ENCODE results near the gene MEIS2.

The MEIS2 gene

DNA sequence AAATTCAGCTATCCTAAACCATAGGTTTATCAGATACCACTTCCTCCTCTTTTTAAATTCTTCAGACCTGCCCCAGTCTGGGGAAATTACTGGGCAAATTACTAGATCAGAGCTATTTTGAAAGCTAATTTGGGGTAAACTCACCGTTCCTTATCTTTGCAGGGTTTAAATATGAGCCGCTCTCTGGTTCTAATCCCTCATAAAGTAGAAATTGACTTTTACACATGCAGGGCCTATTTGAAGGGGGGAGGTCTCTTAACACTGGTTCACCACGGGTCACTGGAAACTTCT lies 11.0 kb upstream of the MEIS2 start:
- Histone ChIP-seq H3K27me3 (ENCODE audit: insufficient read depth, low read length) (no peaks in the 10 kb centered on the region), H3K4me2 (ENCODE audit: low read length) (no peak overlapping the region)

GRCh38 chr15:37109872-37110572 lies 9.7 kb upstream of the MEIS2 start:
- H3F3A ChIP-seq (ENCODE audit: insufficient read depth, low read length): no peaks in the 10 kb centered on the region
- H3K9me3 ChIP-seq (ENCODE audit: low read length): no peaks in the 10 kb centered on the region
- H3K4me2 ChIP-seq (ENCODE audit: low read length): peak overlapping the region; percentile 60
- H3K79me2 ChIP-seq (ENCODE audit: insufficient read depth, low read length): no peaks in the 10 kb centered on the region
- no peaks in the 10 kb centered on the region for H3K9me2 ChIP-seq (ENCODE audit: low read depth, low read length)
- no peaks in the 10 kb centered on the region for H3K27me3 ChIP-seq (ENCODE audit: insufficient read depth, low read length)
- no peaks in the 10 kb centered on the region for H3K36me3 ChIP-seq (ENCODE audit: insufficient read depth, low read length)
- TF ChIP-seq CTCF (IDR thresholded peaks at IDR 0.05; ENCODE audit: low read length) (no peak), EZH2 (IDR thresholded peaks at IDR 0.05; ENCODE audit: borderline replicate concordance, low read length) (no peak)
- H3K9ac ChIP-seq (ENCODE audit: low read length): peak overlapping the region; percentile 6; the same call in 1 of the 2 replicates
- H4K20me1 ChIP-seq (ENCODE audit: insufficient read depth, low read length): no peaks in the 10 kb centered on the region
- no peak overlapping the region for H2AFZ ChIP-seq (ENCODE audit: low read length)
- H3K4me3 ChIP-seq (ENCODE audit: low read depth, low read length, poor library complexity, severe bottlenecking): peak overlapping the region; percentile 51
- H3K4me1 ChIP-seq (ENCODE audit: insufficient read depth, low read length, severe bottlenecking): peaks cover 19% of the 10 kb centered on the region
- H3K27ac ChIP-seq (ENCODE audit: low read depth, low read length, poor library complexity, severe bottlenecking): no peak overlapping the region

More for the DNA sequence above, 11.0 kb upstream of the MEIS2 start:
- H4K20me1 ChIP-seq (ENCODE audit: insufficient read depth, low read length): no peaks in the 10 kb centered on the region
- H3K9ac ChIP-seq (ENCODE audit: low read length): no peak overlapping the region
- H3F3A ChIP-seq (ENCODE audit: insufficient read depth, low read length): no peaks in the 10 kb centered on the region
- H3K27ac ChIP-seq (ENCODE audit: low read depth, low read length, poor library complexity, severe bottlenecking): no peak overlapping the region
- no peak overlapping the region for H2AFZ ChIP-seq (ENCODE audit: low read length)
- H3K79me2 ChIP-seq (ENCODE audit: insufficient read depth, low read length): no peaks in the 10 kb centered on the region
- no peaks in the 10 kb centered on the region for H3K9me3 ChIP-seq (ENCODE audit: low read length)
- no peaks in the 10 kb centered on the region for H3K9me2 ChIP-seq (ENCODE audit: low read depth, low read length)
- TF ChIP-seq CTCF (IDR thresholded peaks at IDR 0.05; ENCODE audit: low read length) (no peak), EZH2 (IDR thresholded peaks at IDR 0.05; ENCODE audit: borderline replicate concordance, low read length) (no peak)
- H3K4me3 ChIP-seq (ENCODE audit: low read depth, low read length, poor library complexity, severe bottlenecking): no peak overlapping the region
- no peaks in the 10 kb centered on the region for H3K36me3 ChIP-seq (ENCODE audit: insufficient read depth, low read length)
- H3K4me1 ChIP-seq (ENCODE audit: insufficient read depth, low read length, severe bottlenecking): peaks cover 19% of the 10 kb centered on the region

GRCh38 chr15:37109168-37109871 lies 9.0 kb upstream of the MEIS2 start:
- Histone ChIP-seq H3K36me3 (ENCODE audit: insufficient read depth, low read length) (no peaks in the 10 kb centered on the region), H3K9ac (ENCODE audit: low read length) (no peak overlapping the region; the same call in 1 of the 2 replicates), H3K27ac (ENCODE audit: low read depth, low read length, poor library complexity, severe bottlenecking) (no peak overlapping the region), H3K27me3 (ENCODE audit: insufficient read depth, low read length) (no peaks in the 10 kb centered on the region), H3K4me3 (ENCODE audit: low read depth, low read length, poor library complexity, severe bottlenecking) (peak overlapping the region; percentile 51), H3K4me2 (ENCODE audit: low read length) (peak overlapping the region; percentile 60; the same call in 1 of the 2 replicates), H4K20me1 (ENCODE audit: insufficient read depth, low read length) (no peaks in the 10 kb centered on the region), H3K4me1 (ENCODE audit: insufficient read depth, low read length, severe bottlenecking) (peaks cover 19% of the 10 kb centered on the region), H3K9me3 (ENCODE audit: low read length) (no peaks in the 10 kb centered on the region), H3K79me2 (ENCODE audit: insufficient read depth, low read length) (no peaks in the 10 kb centered on the region), H3K9me2 (ENCODE audit: low read depth, low read length) (no peaks in the 10 kb centered on the region), H2AFZ (ENCODE audit: low read length) (no peak overlapping the region), H3F3A (ENCODE audit: insufficient read depth, low read length) (no peaks in the 10 kb centered on the region)
- TF ChIP-seq CTCF (IDR thresholded peaks at IDR 0.05; ENCODE audit: low read length) (no peak), EZH2 (IDR thresholded peaks at IDR 0.05; ENCODE audit: borderline replicate concordance, low read length) (no peak)

All from OCI-LY1 (cell line).